IPS-NIHi7 (cell line): ENCODE measurements around the gene ABI3BP.

Source experiments
- DNase-seq: peaks from one replicate; pipeline ENCODE4 v3.0.0; 2012; ENCODE audit warnings: mixed read lengths; ENCODE audit errors: extremely low spot score

Gene ABI3BP

DNA sequence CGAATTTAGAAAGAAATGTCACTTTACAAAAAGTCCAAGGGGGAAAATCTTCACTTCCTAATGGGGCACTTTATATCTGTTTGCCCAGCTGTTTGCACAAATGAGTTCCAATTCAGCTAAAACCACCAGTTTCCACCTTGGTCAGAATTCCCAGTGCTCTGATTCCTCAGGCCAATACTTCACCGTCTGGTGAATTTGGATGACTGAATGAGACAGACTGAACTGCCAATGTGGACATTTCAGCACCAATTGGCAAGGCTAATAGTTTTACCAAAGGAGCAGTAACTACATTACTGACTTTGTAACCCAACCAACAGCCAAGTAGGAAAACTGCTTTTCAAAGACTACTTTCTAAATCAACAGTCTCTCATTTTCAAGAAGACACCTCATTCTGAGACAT is 51.8 kb downstream of the ABI3BP start:
- DNase-seq: no peak

GRCh38 chr3:100941041-100941440 is 52.2 kb downstream of the ABI3BP start:
- DNase-seq: no peak

DNA sequence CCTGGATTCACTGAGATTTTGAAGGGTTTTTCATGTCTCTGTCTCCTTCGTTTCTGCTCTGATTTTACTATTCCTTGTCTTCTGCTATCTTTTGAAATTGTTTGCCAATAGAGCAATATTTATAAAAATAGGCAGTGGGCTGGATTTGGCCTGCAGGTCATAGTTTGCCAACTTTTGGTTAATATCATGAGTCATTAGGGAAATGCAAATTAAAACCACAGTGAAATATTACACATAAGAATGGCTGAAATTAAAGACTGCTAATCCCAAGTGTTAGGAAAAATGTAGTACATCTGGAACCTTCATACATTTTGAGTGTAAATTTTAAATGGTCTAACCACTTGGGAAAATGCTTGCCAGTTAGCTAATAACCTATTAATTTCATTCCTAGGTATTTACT is 56.3 kb downstream of the ABI3BP start:
- no peak for DNase-seq

GRCh38 chr3:100932491-100932890 is 60.7 kb downstream of the ABI3BP start:
- no peak for DNase-seq

- DNase-seq: no peak
These were observed 64.4 kb downstream of the ABI3BP start for GRCh38 chr3:100928638-100929428.

DNA sequence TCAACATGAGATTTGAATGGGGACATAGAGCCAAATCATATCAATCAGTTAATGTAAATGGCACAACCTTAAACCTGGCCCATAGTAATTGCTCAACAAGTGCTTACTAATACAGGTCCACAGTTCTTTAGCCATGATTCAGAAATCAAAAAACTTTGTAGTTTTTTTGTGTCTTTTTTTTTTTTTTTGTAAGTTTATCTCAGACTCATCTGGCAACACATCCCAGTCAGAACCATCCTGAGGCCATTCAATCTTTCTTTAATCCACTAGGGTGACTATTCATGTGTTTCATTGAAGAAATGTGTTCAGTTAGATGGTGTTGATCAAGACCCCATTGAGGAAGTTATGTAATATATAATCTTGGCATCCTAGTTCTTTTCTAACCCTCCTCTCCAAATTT is 65.4 kb downstream of the ABI3BP start:
- no peak for DNase-seq

GRCh38 chr3:100915706-100916495 is 77.3 kb downstream of the ABI3BP start:
- DNase-seq: no peak

DNA sequence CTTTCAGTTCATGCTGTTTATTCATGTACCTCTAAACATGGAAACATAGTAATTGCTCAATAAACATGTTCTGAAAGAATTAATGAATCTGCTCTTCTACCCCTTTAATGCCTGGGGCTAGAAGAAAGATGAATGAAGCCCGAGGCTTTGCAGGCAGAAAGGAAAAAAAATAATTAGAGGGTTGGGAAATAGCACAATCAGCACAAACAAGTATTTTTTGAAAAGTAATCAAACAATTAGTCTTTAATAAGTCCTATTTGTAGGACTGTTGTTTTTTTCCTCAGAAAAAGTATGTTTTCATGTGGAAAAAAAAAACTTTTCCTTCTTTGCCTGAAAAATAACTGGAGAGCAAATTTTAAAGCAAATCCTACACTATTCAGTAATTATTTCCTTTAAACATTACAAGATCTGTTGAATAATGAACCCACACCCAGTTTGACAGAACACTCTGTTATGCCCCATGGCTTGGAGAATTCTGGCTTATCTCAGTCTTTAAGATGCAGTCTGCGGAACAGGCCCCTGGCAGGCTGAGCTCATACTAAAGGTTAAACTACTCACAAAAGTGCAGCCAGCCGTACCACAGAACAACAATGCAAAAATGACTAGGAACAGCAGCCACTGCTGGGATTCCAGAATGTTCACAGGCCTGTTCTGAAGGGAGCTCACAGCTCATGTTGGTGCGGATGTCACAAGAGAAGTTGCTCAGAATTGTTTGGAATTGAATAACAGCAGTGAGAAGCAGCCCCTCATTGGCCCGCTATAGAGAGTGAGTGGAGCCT is 79.2 kb downstream of the ABI3BP start:
- DNase-seq: no peak

- no peak for DNase-seq
These were observed 80.2 kb downstream of the ABI3BP start for GRCh38 chr3:100912976-100913545.

- no peak for DNase-seq
These were observed 80.7 kb downstream of the ABI3BP start for GRCh38 chr3:100912571-100912970.

DNA sequence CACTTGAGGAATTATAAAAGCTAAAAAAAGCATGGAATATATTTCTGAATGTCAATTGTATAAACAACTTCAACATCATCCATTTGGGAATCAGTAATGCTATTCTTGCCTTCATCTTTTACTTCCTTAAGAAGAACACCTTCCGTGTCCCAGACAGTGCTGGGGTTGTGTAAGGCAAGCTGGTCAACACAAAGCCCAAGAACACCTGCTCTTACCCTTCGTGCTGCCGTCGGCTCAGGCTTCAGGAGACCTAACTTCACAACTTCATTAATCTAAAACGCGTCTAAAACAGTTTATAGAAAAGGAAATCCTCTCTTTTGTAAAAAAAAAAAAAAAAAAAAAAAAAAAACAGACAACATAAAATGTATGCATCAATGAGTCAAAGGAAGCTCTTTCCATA is 81.3 kb downstream of the ABI3BP start:
- no peak for DNase-seq

DNA sequence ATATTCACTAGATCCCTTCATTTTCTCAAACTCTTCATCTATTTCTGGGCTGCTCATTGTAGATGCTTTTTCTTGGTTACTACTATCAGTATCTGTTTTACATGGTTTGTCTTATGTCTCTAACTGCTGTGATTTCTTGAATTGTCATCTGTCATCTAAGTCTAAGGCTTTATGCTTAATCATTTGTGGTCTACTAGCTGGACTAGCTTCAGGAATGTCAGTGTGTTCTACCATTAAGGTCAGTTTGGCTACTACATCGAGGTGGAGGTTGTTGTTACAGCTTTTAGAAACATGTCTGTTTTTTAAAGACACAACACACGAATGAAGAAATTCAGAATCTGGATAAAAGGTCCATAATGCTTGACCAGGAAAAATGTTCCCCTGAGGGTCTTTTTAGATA is 82.2 kb downstream of the ABI3BP start:
- no peak for DNase-seq

GRCh38 chr3:100902572-100902971 is 90.6 kb downstream of the ABI3BP start:
- no peak for DNase-seq

DNA sequence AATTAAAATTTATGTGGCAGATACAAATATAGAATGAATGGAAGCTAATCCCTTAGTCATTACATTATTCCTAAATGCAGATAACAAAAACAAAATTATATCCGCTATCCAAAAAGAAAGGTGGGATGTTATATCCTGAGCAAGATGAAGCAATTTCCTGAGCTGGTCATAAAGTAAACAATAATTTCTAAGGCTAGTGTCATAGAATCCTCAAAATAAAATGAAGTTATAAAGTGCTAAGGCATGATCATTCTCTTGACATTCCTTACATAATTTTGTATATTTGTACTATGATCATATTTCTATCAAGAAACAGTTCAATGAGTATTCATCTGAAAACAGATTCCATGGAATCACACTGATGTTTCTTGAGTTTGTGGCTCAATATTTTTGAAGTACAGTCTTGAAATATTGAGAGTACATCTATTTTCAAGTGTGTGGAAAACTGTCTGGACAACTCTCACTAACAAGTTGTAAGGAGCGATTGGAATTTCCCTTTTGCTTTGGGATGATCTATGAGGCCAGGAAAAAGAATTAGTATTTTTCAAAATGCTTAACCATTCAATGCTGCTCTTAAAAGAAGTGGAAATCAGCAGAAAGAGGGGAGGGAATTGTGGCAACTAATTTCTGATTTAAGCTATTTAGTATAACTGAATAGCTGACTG is 92.4 kb downstream of the ABI3BP start:
- no peak for DNase-seq

GRCh38 chr3:100899440-100900091 is 93.7 kb downstream of the ABI3BP start:
- DNase-seq: no peak

DNA sequence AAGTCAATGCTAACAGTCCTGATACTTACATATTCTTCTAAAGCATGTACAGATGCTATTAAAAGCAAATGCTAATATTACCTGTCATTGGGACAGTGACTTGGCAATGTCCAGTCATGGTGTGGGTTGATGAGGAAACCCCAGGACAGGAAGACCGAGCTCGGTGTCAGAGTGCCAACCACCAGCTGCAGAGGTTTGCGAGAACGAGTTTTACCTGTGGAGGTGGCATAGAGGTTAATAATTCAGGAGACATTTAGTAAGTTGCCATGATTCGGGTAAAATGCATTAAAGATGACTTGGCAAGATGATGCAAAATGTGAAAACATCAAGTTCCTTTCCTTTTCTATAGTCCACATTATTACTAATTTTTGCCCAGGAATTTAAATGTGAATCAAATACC is 94.5 kb downstream of the ABI3BP start:
- DNase-seq: no peak

DNA sequence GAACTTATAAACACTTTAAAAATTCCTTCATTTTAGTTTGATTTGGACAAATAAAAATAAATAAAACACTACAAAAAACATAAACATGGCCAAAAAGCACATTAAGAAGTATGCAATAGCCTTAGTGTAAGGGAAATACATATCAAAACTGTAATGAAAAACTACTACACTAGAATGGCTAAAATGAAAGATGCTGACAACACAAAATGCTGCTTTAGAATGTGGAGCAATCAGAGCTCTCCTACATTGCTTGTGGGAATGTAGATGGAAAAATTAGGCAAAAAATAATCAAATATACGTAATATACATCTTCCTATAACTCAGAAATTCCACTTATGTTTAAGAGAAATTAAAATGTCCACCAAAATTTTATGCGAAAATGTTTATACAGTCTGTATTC is 96.2 kb downstream of the ABI3BP start:
- no peak for DNase-seq

DNA sequence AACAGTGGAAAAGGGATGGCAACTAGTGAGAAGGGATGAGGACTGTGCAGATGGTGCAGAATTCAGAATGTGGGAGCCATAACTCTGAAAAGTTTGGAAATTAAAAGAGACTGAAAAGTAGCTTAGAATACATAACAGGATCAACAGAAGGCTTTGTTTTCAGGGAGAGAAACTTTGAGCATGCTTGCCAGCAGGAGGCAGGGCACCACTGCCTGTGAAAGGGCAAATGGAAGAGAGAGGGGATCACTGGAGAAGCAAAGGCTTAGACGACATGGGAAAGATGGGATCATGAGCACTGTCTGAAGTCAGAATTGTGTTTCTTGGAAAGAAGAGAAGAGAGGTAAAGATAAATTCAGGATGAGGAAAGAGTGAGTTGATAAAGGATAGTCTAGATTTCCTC is 99.6 kb downstream of the ABI3BP start:
- DNase-seq: peak; percentile 70

- no peak for DNase-seq
These were observed 100.1 kb downstream of the ABI3BP start for GRCh38 chr3:100893108-100893507.

DNA sequence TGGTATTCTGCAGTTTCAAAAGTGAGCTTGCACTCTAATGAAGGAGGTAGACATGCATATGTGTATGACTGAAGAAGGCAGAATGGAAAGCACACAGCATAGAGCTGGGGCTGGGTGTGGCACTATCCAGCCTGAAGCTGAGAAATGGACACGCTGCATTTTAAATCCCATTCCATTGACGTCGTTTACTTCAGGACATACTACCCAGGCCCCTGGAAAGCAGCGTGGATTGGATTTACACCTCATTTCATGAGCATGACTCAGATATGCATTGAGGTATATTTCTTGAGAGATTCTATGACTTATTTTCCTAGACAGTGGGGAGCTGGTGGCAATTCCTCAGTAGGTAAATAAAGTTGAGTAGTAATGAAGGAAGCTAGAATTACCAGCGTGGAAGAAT is 101.4 kb downstream of the ABI3BP start:
- no peak for DNase-seq

DNA sequence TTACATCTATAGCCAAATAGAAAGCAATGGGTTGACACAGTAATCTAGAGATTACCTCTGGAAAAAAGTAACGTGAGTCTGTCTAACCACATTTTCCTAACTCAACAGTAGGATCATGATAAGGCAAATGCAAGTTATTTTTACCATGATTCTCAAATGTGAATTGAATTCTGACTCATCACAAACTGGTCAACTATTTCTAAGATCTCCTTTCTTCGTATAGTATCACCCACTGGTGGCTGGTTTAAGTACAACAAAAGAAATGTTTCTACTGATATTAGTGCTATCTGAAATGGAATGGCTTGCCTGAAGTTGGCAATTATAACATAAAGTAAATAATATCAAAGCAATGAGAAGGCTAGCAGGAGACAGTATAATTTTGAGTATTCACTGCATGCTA is 102.2 kb downstream of the ABI3BP start:
- DNase-seq: no peak
